Esophagus squamous epithelium (tissue), 5 donors: ENCODE data around the gene UBTD1. TPM values are rescaled to one million over a fixed set of nuclear protein-coding genes. Genes with fewer than 3 reads are reported as not detected.
A peak's percentile ranks its signal among the peaks of the same experiment; 100 is the strongest.

ENCODE experiments used
- DNase-seq: peaks from one replicate; lab custom pipeline; 2025; lab: John Stamatoyannopoulos, UW
- H3K27ac ChIP-seq, 4 donors: fragments of 200-600 bp; sonication (generic); one replicate each; pipeline ENCODE4 v1.5.1; 2016 to 2019; ENCODE audit warnings: mild to moderate bottlenecking in 1 of 4
- H3K27me3 ChIP-seq, 4 donors: fragments of 200-600 bp; sonication (generic); 1 replicate in 3 of 4; 2 replicates in 1 of 4; pipeline versions ENCODE4 v1.5.1 to v1.6.0; 2017 to 2021; ENCODE audit warnings: antibody characterized with exemption in 1 of 4
- H3K36me3 ChIP-seq, 3 donors: fragments of 200-600 bp; sonication (generic); one replicate each; pipeline ENCODE4 v1.5.1; 2016 to 2019
- H3K4me1 ChIP-seq, 3 donors: fragments of 200-600 bp; sonication (generic); one replicate each; pipeline ENCODE4 v1.5.1; 2017 to 2019
- H3K4me3 ChIP-seq, 4 donors: fragments of 200-600 bp; sonication (generic); 1 replicate in 3 of 4; 2 replicates in 1 of 4; pipeline ENCODE4 v1.5.1; 2016 to 2019; ENCODE audit warnings: mild to moderate bottlenecking in 2 of 4, moderate library complexity in 1 of 4
- H3K9me3 ChIP-seq, 3 donors: fragments of 200-600 bp; sonication (generic); one replicate each; pipeline ENCODE4 v1.5.1; 2016 to 2019
- CTCF ChIP-seq, 6 experiments: fragments of 450-650 bp in 4 of 6; fragments of 200-600 bp in 2 of 6; sonication (generic) in 2 of 6; IDR thresholded peaks; one replicate each; pipeline ENCODE4 v1.5.1; 2016 to 2019; ENCODE audit warnings: antibody characterized with exemption in 6 of 6, mild to moderate bottlenecking in 4 of 6, moderate library complexity in 4 of 6
- POLR2A ChIP-seq, 4 donors: fragments of 450-650 bp; IDR thresholded peaks; one replicate each; pipeline ENCODE4 v1.6.1; 2017; ENCODE audit warnings: antibody characterized with exemption in 4 of 4, mild to moderate bottlenecking in 4 of 4, moderate library complexity in 3 of 4
- WGBS, 2 donors: methylation state at CpG; one replicate each; pipeline ENCODE4 v1.1.5; 2018; 5-methylcytosine and 5-hydroxymethylcytosine counted together
- intact Hi-C: fragments of 100-400 bp; cut with DNase I; formaldehyde crosslinking; loops from one replicate; pipeline ENCODE4 v1.15.0; 2022
- total RNA-seq, 4 donors: library from RNA; depleted of rRNA; stranded (reverse); fragments of >200 nt; gene quantifications; one replicate each; pipeline ENCODE4 v1.1.0, GENCODE V29; 2016
- donor health status: DM: yes; HTN: yes; CAD: no.

Gene UBTD1
- total RNA-seq, 4 donors from 2014 or later: 4.3 to 8.5 (median 5.8) TPM

GRCh38 chr10:97590082-97590747, 91.5 kb downstream of the UBTD1 start:
- DNase-seq: no peak
- peaks cover 0 to 3% (median 0%) of the 10 kb centered on the region in 3 donors for H3K4me1 ChIP-seq
- no peaks in the 10 kb centered on the region for H3K27me3 ChIP-seq
- no peaks in the 10 kb centered on the region for H3K9me3 ChIP-seq
- TF ChIP-seq CTCF (IDR thresholded peaks at IDR 0.05): no peak
- no peak for TF ChIP-seq POLR2A (IDR thresholded peaks at IDR 0.05)
- H3K36me3 ChIP-seq: no peaks in the 10 kb centered on the region
- 76 to 96% methylated on average over 9 to 11 of the region's 15 CpGs for WGBS, 2 donors
- intact Hi-C loops: no loop called here
- H3K4me3 ChIP-seq: no peak overlapping the region
- no peak overlapping the region for H3K27ac ChIP-seq

GRCh38 chr10:97590748-97591495, 92.2 kb downstream of the UBTD1 start:
- TF ChIP-seq POLR2A (IDR thresholded peaks at IDR 0.05) (no peak), CTCF (IDR thresholded peaks at IDR 0.05) (no peak)
- WGBS, 2 donors: 57 to 60% methylated on average over 1 to 4 of the region's 5 CpGs
- DNase-seq: no peak
- Histone ChIP-seq H3K4me3 (no peak overlapping the region), H3K9me3 (no peaks in the 10 kb centered on the region), H3K27ac (no peak overlapping the region), H3K4me1 (peaks cover 0 to 6% (median 4%) of the 10 kb centered on the region in 3 donors), H3K36me3 (no peaks in the 10 kb centered on the region), H3K27me3 (no peaks in the 10 kb centered on the region)
- intact Hi-C loops: no loop called here

GRCh38 chr10:97593421-97593820, 94.7 kb downstream of the UBTD1 start:
- WGBS, 2 donors: 57 to 63% methylated on average over 4 of the region's 4 CpGs
- DNase-seq: no peak
- peak overlapping the region in 1 of 4 donors; percentile 28 for H3K27ac ChIP-seq

GRCh38 chr10:97596101-97597082, 97.7 kb downstream of the UBTD1 start:
- TF ChIP-seq POLR2A (IDR thresholded peaks at IDR 0.05) (no peak), CTCF (IDR thresholded peaks at IDR 0.05) (no peak)
- H3K27me3 ChIP-seq: no peaks in the 10 kb centered on the region
- H3K4me3 ChIP-seq: no peak overlapping the region
- H3K4me1 ChIP-seq: peaks cover 0 to 17% (median 10%) of the 10 kb centered on the region in 3 donors
- peak overlapping the region; percentile 58 to 88 (median 82) for H3K27ac ChIP-seq
- DNase-seq: no peak
- H3K9me3 ChIP-seq: no peaks in the 10 kb centered on the region
- intact Hi-C loops: no loop called here
- no peaks in the 10 kb centered on the region for H3K36me3 ChIP-seq
- 42 to 47% methylated on average over 8 to 10 of the region's 10 CpGs for WGBS, 2 donors

More at GRCh38 chr10:97593421-97593820, 94.7 kb downstream of the UBTD1 start:
- intact Hi-C loops: no loop called here
- TF ChIP-seq POLR2A (IDR thresholded peaks at IDR 0.05) (no peak), CTCF (IDR thresholded peaks at IDR 0.05) (no peak)
- Histone ChIP-seq H3K9me3 (no peaks in the 10 kb centered on the region), H3K36me3 (no peaks in the 10 kb centered on the region), H3K27me3 (no peaks in the 10 kb centered on the region), H3K4me3 (no peak overlapping the region), H3K4me1 (peaks cover 0 to 17% (median 10%) of the 10 kb centered on the region in 3 donors)
